KOPT-K1 (cell line): ENCODE data around the gene NMUR2.

Experiments
- H3K27ac ChIP-seq: fragments of 200-600 bp; sonication (generic); 2 replicates; pipeline ENCODE4 v1.5.1; 2016; ENCODE audit warnings: antibody characterized with exemption, mild to moderate bottlenecking, low read depth, low read length; ENCODE audit not compliant: poor library complexity, severe bottlenecking
- H3K36me3 ChIP-seq: fragments of 200-600 bp; sonication (generic); 2 replicates; pipeline ENCODE4 v1.5.1; 2017; ENCODE audit warnings: antibody characterized with exemption, mild to moderate bottlenecking, low read length, moderate library complexity; ENCODE audit not compliant: insufficient read depth
- H3K9me3 ChIP-seq: fragments of 200-600 bp; sonication (generic); 2 replicates; pipeline ENCODE4 v1.5.1; 2017; ENCODE audit warnings: antibody characterized with exemption, low read length, mild to moderate bottlenecking; ENCODE audit not compliant: insufficient read depth, poor library complexity, severe bottlenecking

NMUR2 gene

GRCh38 chr5:152388610-152389009 lies 16.5 kb downstream of the NMUR2 start:
- H3K9me3 ChIP-seq: no peaks in the 10 kb centered on the region
- no peak overlapping the region for H3K27ac ChIP-seq
- H3K36me3 ChIP-seq: no peaks in the 10 kb centered on the region

- Histone ChIP-seq H3K9me3 (no peaks in the 10 kb centered on the region), H3K36me3 (no peaks in the 10 kb centered on the region), H3K27ac (no peak overlapping the region)
These were observed 24.5 kb downstream of the NMUR2 start for GRCh38 chr5:152380415-152381123.

- Histone ChIP-seq H3K36me3 (no peaks in the 10 kb centered on the region), H3K27ac (no peak overlapping the region), H3K9me3 (no peaks in the 10 kb centered on the region)
These were observed 25.7 kb downstream of the NMUR2 start for GRCh38 chr5:152379331-152379730.

GRCh38 chr5:152378730-152379129 lies 26.3 kb downstream of the NMUR2 start:
- no peaks in the 10 kb centered on the region for H3K9me3 ChIP-seq
- H3K27ac ChIP-seq: no peak overlapping the region
- H3K36me3 ChIP-seq: no peaks in the 10 kb centered on the region

GRCh38 chr5:152376886-152377285 lies 28.2 kb downstream of the NMUR2 start:
- H3K27ac ChIP-seq: no peak overlapping the region
- no peaks in the 10 kb centered on the region for H3K36me3 ChIP-seq
- H3K9me3 ChIP-seq: no peaks in the 10 kb centered on the region

- Histone ChIP-seq H3K36me3 (no peaks in the 10 kb centered on the region), H3K9me3 (no peaks in the 10 kb centered on the region)
These were observed 30.3 kb downstream of the NMUR2 start for GRCh38 chr5:152374711-152375275.

GRCh38 chr5:152372875-152373274 lies 32.2 kb downstream of the NMUR2 start:
- Histone ChIP-seq H3K27ac (no peak overlapping the region), H3K9me3 (no peaks in the 10 kb centered on the region), H3K36me3 (no peaks in the 10 kb centered on the region)

More at GRCh38 chr5:152374711-152375275, 30.3 kb downstream of the NMUR2 start:
- no peak overlapping the region for H3K27ac ChIP-seq

GRCh38 chr5:152369298-152369697 lies 35.8 kb downstream of the NMUR2 start:
- no peaks in the 10 kb centered on the region for H3K36me3 ChIP-seq
- H3K9me3 ChIP-seq: no peaks in the 10 kb centered on the region
- no peak overlapping the region for H3K27ac ChIP-seq

- H3K36me3 ChIP-seq: no peaks in the 10 kb centered on the region
- no peak overlapping the region for H3K27ac ChIP-seq
- H3K9me3 ChIP-seq: no peaks in the 10 kb centered on the region
These were observed 37.5 kb downstream of the NMUR2 start for GRCh38 chr5:152367554-152367953.

GRCh38 chr5:152366716-152367115 lies 38.4 kb downstream of the NMUR2 start:
- Histone ChIP-seq H3K9me3 (no peaks in the 10 kb centered on the region), H3K27ac (no peak overlapping the region), H3K36me3 (no peaks in the 10 kb centered on the region)

- Histone ChIP-seq H3K27ac (no peak overlapping the region), H3K9me3 (no peaks in the 10 kb centered on the region), H3K36me3 (no peaks in the 10 kb centered on the region)
These were observed 40.2 kb downstream of the NMUR2 start for GRCh38 chr5:152364899-152365298.

- Histone ChIP-seq H3K36me3 (no peaks in the 10 kb centered on the region), H3K9me3 (no peaks in the 10 kb centered on the region), H3K27ac (no peak overlapping the region)
These were observed 40.9 kb downstream of the NMUR2 start for GRCh38 chr5:152364172-152364571.

GRCh38 chr5:152358861-152359568 lies 46.1 kb downstream of the NMUR2 start:
- no peaks in the 10 kb centered on the region for H3K9me3 ChIP-seq
- no peaks in the 10 kb centered on the region for H3K36me3 ChIP-seq
- H3K27ac ChIP-seq: no peak overlapping the region

GRCh38 chr5:152356506-152356905 lies 48.6 kb downstream of the NMUR2 start:
- Histone ChIP-seq H3K36me3 (no peaks in the 10 kb centered on the region), H3K9me3 (no peaks in the 10 kb centered on the region), H3K27ac (no peak overlapping the region)

- no peaks in the 10 kb centered on the region for H3K36me3 ChIP-seq
- H3K9me3 ChIP-seq: no peaks in the 10 kb centered on the region
- H3K27ac ChIP-seq: no peak overlapping the region
These were observed 50.0 kb downstream of the NMUR2 start for GRCh38 chr5:152355061-152355460.
